Endothelial cell of umbilical vein (primary cell): ENCODE measurements around the gene NARS2.

Experiments used
- CTCF ChIP-seq, 2 donors: IDR thresholded peaks; 1 replicate in 1 of 2; 2 replicates in 1 of 2; pipeline ENCODE4 v1.5.1; 2011; ENCODE audit warnings: low read length in 2 of 2, mild to moderate bottlenecking in 2 of 2, moderate library complexity in 2 of 2, control low read depth in 1 of 2, inconsistent platforms in 1 of 2, low read depth in 1 of 2; ENCODE audit not compliant: insufficient read depth in 1 of 2; ENCODE audit errors: extremely low read depth in 1 of 2
- EZH2 ChIP-seq: IDR thresholded peaks from 2 replicates; pipeline ENCODE4 v1.6.1; 2012; ENCODE audit warnings: borderline replicate concordance, low read depth, mild to moderate bottlenecking, moderate library complexity, low read length, inconsistent platforms; ENCODE audit not compliant: severe bottlenecking
- FOS ChIP-seq: IDR thresholded peaks from 2 replicates; pipeline ENCODE4 v1.6.1; 2011; ENCODE audit warnings: mild to moderate bottlenecking, low read length, moderate library complexity, borderline replicate concordance; ENCODE audit not compliant: insufficient read depth
- GATA2 ChIP-seq: IDR thresholded peaks from 2 replicates; pipeline ENCODE4 v1.7.0; 2011; ENCODE audit warnings: low read depth, mild to moderate bottlenecking, moderate library complexity, mixed read lengths, low read length; ENCODE audit not compliant: insufficient read length, insufficient read depth
- MAX ChIP-seq: IDR thresholded peaks from 2 replicates; pipeline ENCODE4 v1.6.1; 2011; ENCODE audit not compliant: insufficient read depth, insufficient read length
- POLR2A ChIP-seq: IDR thresholded peaks from 2 replicates; pipeline ENCODE4 v1.6.1; 2012; ENCODE audit warnings: low read depth, mild to moderate bottlenecking, control low read depth, low read length
- POLR2AphosphoS5 ChIP-seq: IDR thresholded peaks from 2 replicates; pipeline ENCODE4 v1.6.1; 2012; ENCODE audit warnings: low read depth, mild to moderate bottlenecking, control low read depth, low read length, moderate library complexity; ENCODE audit not compliant: insufficient read depth

- TF ChIP-seq CTCF (IDR thresholded peaks at IDR 0.05; ENCODE audit: extremely low read depth in 1 of 2, insufficient read depth in 1 of 2, low read depth in 1 of 2, low read length in 2 of 2) = no peak
- no peak for TF ChIP-seq GATA2
- TF ChIP-seq POLR2A = no peak
- no peak for TF ChIP-seq POLR2AphosphoS5
- peak; percentile 12 for TF ChIP-seq FOS
- TF ChIP-seq MAX = no peak
- no peak for TF ChIP-seq EZH2
These were observed 153.9 kb downstream of the NARS2 start for GRCh38 chr11:78420796-78421209.
